Keratinocyte (primary cell): ENCODE measurements around the gene VPS26B. TPM values are rescaled to one million over a fixed set of nuclear protein-coding genes. Genes with fewer than 3 reads are reported as not detected.

ENCODE experiments used
- DNase-seq: peaks from one replicate; pipeline ENCODE4 v3.0.0-alpha.2; 2011; ENCODE audit warnings: low read depth, missing footprints, low spot score
- FAIRE-seq: peaks from 2 replicates; lab custom pipeline; 2011; peaks lifted over from hg19 to GRCh38; lab: Jason Lieb, UNC
- H2AFZ ChIP-seq: 2 replicates; pipeline ENCODE4 v1.6.0; 2012; ENCODE audit warnings: low read length, control low read depth, inconsistent platforms; ENCODE audit not compliant: control insufficient read depth
- H3K27ac ChIP-seq: 2 replicates; pipeline ENCODE4 v1.5.1; 2011; ENCODE audit warnings: low read length; ENCODE audit not compliant: control insufficient read depth, insufficient read depth
- H3K27me3 ChIP-seq: 3 replicates; pipeline ENCODE4 v1.6.0; 2011; ENCODE audit warnings: low read length; ENCODE audit not compliant: control insufficient read depth, insufficient read depth; ENCODE audit errors: extremely low read depth
- H3K36me3 ChIP-seq, 2 experiments: 2 replicates in 1 of 2; 3 replicates in 1 of 2; pipeline ENCODE4 v1.5.1; 2011; ENCODE audit warnings: low read length in 2 of 2, mild to moderate bottlenecking in 1 of 2; ENCODE audit not compliant: control insufficient read depth in 2 of 2, insufficient read depth in 2 of 2; ENCODE audit errors: extremely low read depth in 1 of 2
- H3K4me1 ChIP-seq: 3 replicates; pipeline ENCODE4 v1.5.1; 2011; ENCODE audit warnings: low read length; ENCODE audit not compliant: control insufficient read depth, insufficient read depth; ENCODE audit errors: extremely low read depth
- H3K4me2 ChIP-seq: 3 replicates; pipeline ENCODE4 v1.6.0; 2011; ENCODE audit warnings: low read depth, low read length; ENCODE audit not compliant: control insufficient read depth, insufficient read depth; ENCODE audit errors: extremely low read depth
- H3K4me3 ChIP-seq, 3 experiments: fragments of 200-600 bp in 1 of 3; sonication (generic) in 1 of 3; 2 replicates in 2 of 3; 3 replicates in 1 of 3; pipeline ENCODE4 v1.5.1; 2011 to 2016; ENCODE audit warnings: low read length in 3 of 3, mild to moderate bottlenecking in 3 of 3, control low read depth in 2 of 3, inconsistent platforms in 1 of 3, low read depth in 1 of 3, mixed read lengths in 1 of 3, mixed run types in 1 of 3, moderate library complexity in 1 of 3; ENCODE audit not compliant: control insufficient read depth in 2 of 3, insufficient read depth in 2 of 3; ENCODE audit errors: extremely low read depth in 1 of 3
- H3K79me2 ChIP-seq: 2 replicates; pipeline ENCODE4 v1.6.0; 2012; ENCODE audit warnings: low read length; ENCODE audit not compliant: control insufficient read depth, insufficient read depth
- H3K9ac ChIP-seq: 3 replicates; pipeline ENCODE4 v1.6.0; 2011; ENCODE audit warnings: low read length; ENCODE audit not compliant: control insufficient read depth, insufficient read depth; ENCODE audit errors: extremely low read depth
- H3K9me1 ChIP-seq: 3 replicates; pipeline ENCODE4 v1.6.0; 2011; ENCODE audit warnings: low read length; ENCODE audit not compliant: control insufficient read depth, insufficient read depth; ENCODE audit errors: extremely low read depth
- H3K9me3 ChIP-seq: 2 replicates; pipeline ENCODE4 v1.5.1; 2012; ENCODE audit warnings: low read depth, low read length; ENCODE audit not compliant: control insufficient read depth
- H4K20me1 ChIP-seq: 3 replicates; pipeline ENCODE4 v1.6.0; 2011; ENCODE audit warnings: low read length; ENCODE audit not compliant: control insufficient read depth, insufficient read depth; ENCODE audit errors: extremely low read depth
- CTCF ChIP-seq, 3 experiments: IDR thresholded peaks in 1 of 3; conservative IDR thresholded peaks in 1 of 3; optimal IDR thresholded peaks in 1 of 3; 2 replicates in 2 of 3; 3 replicates in 1 of 3; pipeline versions ENCODE3 to v1.5.1; 2011; ENCODE audit warnings: low read length in 3 of 3, mild to moderate bottlenecking in 3 of 3, moderate library complexity in 2 of 3, control low read depth in 1 of 3, inconsistent platforms in 1 of 3; ENCODE audit not compliant: insufficient read depth in 2 of 3; ENCODE audit errors: extremely low read depth in 1 of 3
- EZH2 ChIP-seq: IDR thresholded peaks from one replicate; pipeline ENCODE4 v1.6.1; 2012; ENCODE audit warnings: inconsistent platforms, mild to moderate bottlenecking, low read length, moderate library complexity
- dilution Hi-C: fragments of 300-500 bp; cut with MboI; formaldehyde crosslinking; loops from one replicate; pipeline ENCODE4 v1.7.0; 2020; ENCODE audit warnings: low sequenced_read_pairs; ENCODE audit not compliant: extremely low pct_ligation_motif_present
- polyA plus RNA-seq, 5 experiments: library from polyadenylated mRNA; depleted of rRNA in 3 of 5; stranded (reverse) in 3 of 5; stranded (forward) in 1 of 5; unstranded in 1 of 5; fragments of >200 nt; gene quantifications; 1 replicate in 1 of 5; 2 replicates in 3 of 5; 3 replicates in 1 of 5; pipeline versions ENCODE4 v1.2.1 to v1.2.3, GENCODE V29; 2011 to 2012; ENCODE audit warnings: missing spikeins in 2 of 5, low read depth in 1 of 5, low replicate concordance in 1 of 5

The VPS26B gene
- polyA plus RNA-seq, 1 donor (not counting 4 experiments of a cell fraction or from before 2014, with no cell fraction given): 46.9 TPM

- Histone ChIP-seq H3K4me2 (no peak overlapping the region), H3K9ac (no peak overlapping the region), H2AFZ (no peak overlapping the region), H3K36me3 (peaks cover 6 to 11% of the 10 kb centered on the region in 2 experiments), H3K27ac (no peak overlapping the region), H3K9me3 (no peaks in the 10 kb centered on the region), H3K27me3 (no peaks in the 10 kb centered on the region), H3K4me3 (no peak overlapping the region), H4K20me1 (no peaks in the 10 kb centered on the region), H3K9me1 (no peaks in the 10 kb centered on the region), H3K4me1 (no peaks in the 10 kb centered on the region), H3K79me2 (peaks cover 60% of the 10 kb centered on the region)
- no peak for FAIRE-seq
- TF ChIP-seq EZH2: no peak
- no peak for DNase-seq
- dilution Hi-C loops: no loop called here
Measured at GRCh38 chr11:134216816-134217215, 7.7 kb upstream of the VPS26B start.

GRCh38 chr11:134223121-134223520, 1.4 kb upstream of the VPS26B start:
- DNase-seq (no peak), FAIRE-seq (no peak)
- H3K9me1 ChIP-seq: peaks cover 2% of the 10 kb centered on the region
- peak overlapping the region; percentile 65 for H2AFZ ChIP-seq
- no peaks in the 10 kb centered on the region for H3K9me3 ChIP-seq
- no peak for TF ChIP-seq CTCF (optimal IDR thresholded peaks at IDR 0.05 in 1 of 3, IDR thresholded peaks at IDR 0.05 in 1 of 3, conservative IDR thresholded peaks at IDR 0.05 in 1 of 3; ENCODE audit: extremely low read depth in 1 of 3, insufficient read depth in 2 of 3, low read length in 3 of 3)
- TF ChIP-seq EZH2: no peak
- dilution Hi-C loops: no loop called here
- peak overlapping the region; percentile 100 for H3K4me2 ChIP-seq
- H3K27ac ChIP-seq: peak overlapping the region; percentile 61
- H3K4me1 ChIP-seq: peaks cover 24% of the 10 kb centered on the region
- H3K9ac ChIP-seq: peak overlapping the region; percentile 83
- H4K20me1 ChIP-seq: no peaks in the 10 kb centered on the region
- H3K36me3 ChIP-seq: peaks cover 7 to 9% of the 10 kb centered on the region in 2 experiments
- H3K27me3 ChIP-seq: no peaks in the 10 kb centered on the region
- peaks cover 69% of the 10 kb centered on the region for H3K79me2 ChIP-seq
- peak overlapping the region; percentile 60 to 94 (median 84) for H3K4me3 ChIP-seq
